Neural cell (in vitro differentiated cells): ENCODE results near the gene OR2G3. TPM values are rescaled to one million over a fixed set of nuclear protein-coding genes. Genes with fewer than 3 reads are reported as not detected.

Experiments
- H2AFZ ChIP-seq: fragments of 200-600, 300-800 bp; sonication (generic), shearing (Covaris generic); 2 replicates; pipeline ENCODE4 v1.6.0; 2014; ENCODE audit warnings: low read depth, mild to moderate bottlenecking, antibody characterized with exemption, low read length, moderate library complexity
- H3F3A ChIP-seq: fragments of 200-600 bp; shearing (Covaris generic); 2 replicates; pipeline ENCODE4 v1.6.1; 2016; ENCODE audit warnings: mild to moderate bottlenecking, moderate library complexity, mixed read lengths, antibody characterized with exemption, low read length; ENCODE audit not compliant: insufficient read depth, poor library complexity, severe bottlenecking
- H3K27ac ChIP-seq: fragments of 200-600, 300-800 bp; sonication (generic), shearing (Covaris generic); 2 replicates; pipeline ENCODE4 v1.5.1; 2014; ENCODE audit warnings: mild to moderate bottlenecking, low read length, moderate library complexity
- H3K27me3 ChIP-seq: fragments of 300-800, 200-600 bp; sonication (generic), shearing (Covaris generic); 2 replicates; pipeline ENCODE4 v1.6.0; 2014; ENCODE audit warnings: mild to moderate bottlenecking, low read depth, low read length, moderate library complexity; ENCODE audit not compliant: insufficient read depth
- H3K36me3 ChIP-seq: fragments of 300-800, 200-600 bp; sonication (generic), shearing (Covaris generic); 2 replicates; pipeline ENCODE4 v1.5.1; 2014; ENCODE audit warnings: mild to moderate bottlenecking, antibody characterized with exemption, low read length, moderate library complexity; ENCODE audit not compliant: insufficient read depth
- H3K4me2 ChIP-seq: fragments of 300-800, 200-600 bp; sonication (generic), shearing (Covaris generic); 2 replicates; pipeline ENCODE4 v1.6.0; 2014; ENCODE audit warnings: mild to moderate bottlenecking, low read length
- H3K4me3 ChIP-seq: fragments of 300-800, 200-600 bp; sonication (generic), shearing (Covaris generic); 2 replicates; pipeline ENCODE4 v1.5.1; 2014; ENCODE audit warnings: mild to moderate bottlenecking, low read length, moderate library complexity
- H3K79me2 ChIP-seq: fragments of 200-600 bp; shearing (Covaris generic); replicated peaks from 2 replicates; pipeline ENCODE4 v1.6.0; 2014; ENCODE audit warnings: mild to moderate bottlenecking, low read length, moderate library complexity; ENCODE audit not compliant: insufficient read depth
- H3K9ac ChIP-seq: fragments of 300-800, 200-600 bp; sonication (generic), shearing (Covaris generic); 2 replicates; pipeline ENCODE4 v1.6.1; 2016; ENCODE audit warnings: mild to moderate bottlenecking, low read length, mixed read lengths
- H3K9me2 ChIP-seq: fragments of 200-600 bp; shearing (Covaris generic); 2 replicates; pipeline ENCODE4 v1.6.1; 2016; ENCODE audit warnings: mild to moderate bottlenecking, low read length, mixed read lengths; ENCODE audit not compliant: insufficient read depth
- H3K9me3 ChIP-seq: fragments of 200-600, 300-800 bp; sonication (generic), shearing (Covaris generic); 2 replicates; pipeline ENCODE4 v1.6.1; 2016; ENCODE audit warnings: mild to moderate bottlenecking, mixed run types, low read length, moderate library complexity, mixed read lengths
- H4K20me1 ChIP-seq: fragments of 200-600 bp; shearing (Covaris generic); 2 replicates; pipeline ENCODE4 v1.6.1; 2016; ENCODE audit warnings: mild to moderate bottlenecking, mixed run types; ENCODE audit not compliant: insufficient read depth
- CTCF ChIP-seq: fragments of 450-650 bp; IDR thresholded peaks from 2 replicates; pipeline ENCODE4 v1.5.1; 2014; ENCODE audit warnings: antibody characterized with exemption, mild to moderate bottlenecking, moderate library complexity; ENCODE audit not compliant: poor library complexity, severe bottlenecking
- EP300 ChIP-seq: fragments of 450-650 bp; conservative IDR thresholded peaks from 2 replicates; pipeline ENCODE4 v1.6.1; 2014; ENCODE audit warnings: antibody characterized with exemption, mild to moderate bottlenecking, moderate library complexity; ENCODE audit not compliant: poor library complexity, severe bottlenecking
- EZH2 ChIP-seq: fragments of 200-600, 300-800 bp; shearing (Covaris generic), sonication (generic); IDR thresholded peaks from 2 replicates; pipeline ENCODE4 v1.6.1; 2014; ENCODE audit warnings: antibody characterized with exemption, low read length, borderline replicate concordance, mild to moderate bottlenecking; ENCODE audit not compliant: insufficient read depth, poor library complexity, severe bottlenecking
- MXI1 ChIP-seq: fragments of 450-650 bp; conservative IDR thresholded peaks from 2 replicates; pipeline ENCODE4 v1.6.1; 2014; ENCODE audit warnings: antibody characterized with exemption, mild to moderate bottlenecking; ENCODE audit not compliant: poor library complexity, severe bottlenecking
- POLR2AphosphoS5 ChIP-seq: IDR thresholded peaks from 2 replicates; pipeline ENCODE4 v1.6.1; 2012
- RAD21 ChIP-seq: fragments of 450-650 bp; conservative IDR thresholded peaks from 2 replicates; pipeline ENCODE4 v1.6.1; 2014; ENCODE audit warnings: antibody characterized with exemption, mild to moderate bottlenecking, moderate library complexity
- SMC3 ChIP-seq: fragments of 450-650 bp; conservative IDR thresholded peaks from 2 replicates; pipeline ENCODE4 v1.6.1; 2014; ENCODE audit warnings: antibody characterized with exemption, mild to moderate bottlenecking, moderate library complexity; ENCODE audit not compliant: poor library complexity
- TAF1 ChIP-seq: IDR thresholded peaks from 2 replicates; pipeline ENCODE4 v1.6.1; 2012; ENCODE audit warnings: low read depth
- polyA plus RNA-seq: library from polyadenylated mRNA; depleted of rRNA; stranded (reverse); fragments of >200 nt; gene quantifications from 2 replicates; pipeline ENCODE4 v1.2.3, GENCODE V29; 2014
- TF ChIP-seq, protein P1 (sequence below): IDR thresholded peaks from 2 replicates; pipeline ENCODE4 v1.6.1; 2012; ENCODE audit warnings: borderline replicate concordance

OR2G3 gene
- polyA plus RNA-seq, 1 donor from 2014 or later, result not detected

GRCh38 chr1:247588060-247588459 is 17.3 kb upstream of the OR2G3 start, which contains the start of gene OR2G2:
OR2G2 (plus strand) TSS chr1:247588360; CDS start chr1:247588360, 0 bp downstream.
- H3K27me3 ChIP-seq, result no peaks in the 10 kb centered on the region
- no peak within 1 kb of the TSS for H3K4me2 ChIP-seq
- no peaks in the 10 kb centered on the region for H3K9me3 ChIP-seq
- H3K36me3 ChIP-seq, result no peaks in the 10 kb centered on the region
- no peak within 1 kb of the TSS for H3K4me3 ChIP-seq
- no peaks in the 10 kb centered on the region for H3F3A ChIP-seq
- no peak within 1 kb of the TSS for H3K9ac ChIP-seq
- H2AFZ ChIP-seq, result no peak within 1 kb of the TSS
- H3K9me2 ChIP-seq, result no peaks in the 10 kb centered on the region
- H3K27ac ChIP-seq, result no peak within 1 kb of the TSS
- no peaks in the 10 kb centered on the region for H4K20me1 ChIP-seq
- TF ChIP-seq EZH2, result no peak
- no peak for TF ChIP-seq RAD21
- TF ChIP-seq EP300, result no peak
- no peak for TF ChIP-seq CTCF
- TF ChIP-seq TAF1, result no peak
- no peak for TF ChIP-seq POLR2AphosphoS5
- TF ChIP-seq SMC3, result no peak
- TF ChIP-seq, protein P1, sequence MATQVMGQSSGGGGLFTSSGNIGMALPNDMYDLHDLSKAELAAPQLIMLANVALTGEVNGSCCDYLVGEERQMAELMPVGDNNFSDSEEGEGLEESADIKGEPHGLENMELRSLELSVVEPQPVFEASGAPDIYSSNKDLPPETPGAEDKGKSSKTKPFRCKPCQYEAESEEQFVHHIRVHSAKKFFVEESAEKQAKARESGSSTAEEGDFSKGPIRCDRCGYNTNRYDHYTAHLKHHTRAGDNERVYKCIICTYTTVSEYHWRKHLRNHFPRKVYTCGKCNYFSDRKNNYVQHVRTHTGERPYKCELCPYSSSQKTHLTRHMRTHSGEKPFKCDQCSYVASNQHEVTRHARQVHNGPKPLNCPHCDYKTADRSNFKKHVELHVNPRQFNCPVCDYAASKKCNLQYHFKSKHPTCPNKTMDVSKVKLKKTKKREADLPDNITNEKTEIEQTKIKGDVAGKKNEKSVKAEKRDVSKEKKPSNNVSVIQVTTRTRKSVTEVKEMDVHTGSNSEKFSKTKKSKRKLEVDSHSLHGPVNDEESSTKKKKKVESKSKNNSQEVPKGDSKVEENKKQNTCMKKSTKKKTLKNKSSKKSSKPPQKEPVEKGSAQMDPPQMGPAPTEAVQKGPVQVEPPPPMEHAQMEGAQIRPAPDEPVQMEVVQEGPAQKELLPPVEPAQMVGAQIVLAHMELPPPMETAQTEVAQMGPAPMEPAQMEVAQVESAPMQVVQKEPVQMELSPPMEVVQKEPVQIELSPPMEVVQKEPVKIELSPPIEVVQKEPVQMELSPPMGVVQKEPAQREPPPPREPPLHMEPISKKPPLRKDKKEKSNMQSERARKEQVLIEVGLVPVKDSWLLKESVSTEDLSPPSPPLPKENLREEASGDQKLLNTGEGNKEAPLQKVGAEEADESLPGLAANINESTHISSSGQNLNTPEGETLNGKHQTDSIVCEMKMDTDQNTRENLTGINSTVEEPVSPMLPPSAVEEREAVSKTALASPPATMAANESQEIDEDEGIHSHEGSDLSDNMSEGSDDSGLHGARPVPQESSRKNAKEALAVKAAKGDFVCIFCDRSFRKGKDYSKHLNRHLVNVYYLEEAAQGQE, result no peak
- no peak for TF ChIP-seq MXI1
- H3K79me2 ChIP-seq, result no peaks in the 10 kb centered on the region

DNA sequence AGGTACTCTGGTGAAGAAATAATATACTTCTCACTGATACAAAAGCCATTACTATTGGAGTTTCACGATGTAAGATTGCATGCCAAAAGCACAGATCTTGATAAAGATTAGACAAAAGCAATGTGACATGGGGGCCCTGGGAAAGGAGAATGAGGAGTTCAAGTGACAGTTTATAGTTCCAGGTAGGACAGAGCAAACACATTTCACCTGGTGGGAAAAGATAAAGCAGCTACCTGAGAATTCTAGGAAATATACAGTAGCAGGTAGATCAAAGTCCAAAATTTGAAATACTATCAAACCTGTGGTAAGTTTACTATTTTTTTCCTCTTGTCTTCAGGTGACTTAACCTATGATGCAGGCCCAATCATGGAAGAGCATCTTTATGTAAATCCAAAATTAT is 8.0 kb downstream of the OR2G3 start:
- Histone ChIP-seq H3K9me3 (no peaks in the 10 kb centered on the region), H3K79me2 (no peaks in the 10 kb centered on the region), H3K4me3 (no peak overlapping the region), H3K27me3 (no peaks in the 10 kb centered on the region), H3K36me3 (no peaks in the 10 kb centered on the region), H3F3A (no peaks in the 10 kb centered on the region), H4K20me1 (no peaks in the 10 kb centered on the region), H3K27ac (no peak overlapping the region), H2AFZ (no peak overlapping the region), H3K9me2 (no peaks in the 10 kb centered on the region), H3K4me2 (no peak overlapping the region), H3K9ac (no peak overlapping the region)
- no peak for TF ChIP-seq RAD21
- no peak for TF ChIP-seq CTCF
- TF ChIP-seq EZH2, result no peak
- no peak for TF ChIP-seq MXI1
- TF ChIP-seq TAF1, result no peak
- TF ChIP-seq EP300, result no peak
- TF ChIP-seq POLR2AphosphoS5, result no peak
- TF ChIP-seq, protein P1, result no peak
- no peak for TF ChIP-seq SMC3
